SK-N-SH treated with all-trans-retinoic acid at 6 μM for 48 hours (cell line): ENCODE results near the gene YEATS2.
A peak's percentile ranks its signal among the peaks of the same experiment; 100 is the strongest.

Source experiments
- ATAC-seq: fragments of 200-7000 bp; cut with Tn5 transposase; 3 replicates; pipeline ENCODE4 v1.9.1; 2020; ENCODE audit warnings: mild to moderate bottlenecking, moderate library complexity
- ARNTL ChIP-seq: fragments of 450-650 bp; formaldehyde crosslinking; IDR thresholded peaks from 2 replicates; pipeline ENCODE4 v1.5.0; 2020; ENCODE audit warnings: low read depth, mild to moderate bottlenecking, moderate library complexity, borderline replicate concordance
- BACH2 ChIP-seq: fragments of 250-450 bp; sonication (Bioruptor Pico); IDR thresholded peaks from 2 replicates; pipeline ENCODE4 v1.9.0; 2021; ENCODE audit warnings: mild to moderate bottlenecking, borderline replicate concordance
- CREB5 ChIP-seq: fragments of 250-450 bp; sonication (Bioruptor Pico); IDR thresholded peaks from 2 replicates; pipeline ENCODE4 v1.5.1; 2020; ENCODE audit warnings: low read depth, mild to moderate bottlenecking, moderate library complexity
- CSDC2 ChIP-seq: fragments of 250-450 bp; sonication (Bioruptor Pico); IDR thresholded peaks from 2 replicates; pipeline ENCODE4 v1.5.0; 2020; ENCODE audit warnings: mild to moderate bottlenecking, moderate library complexity
- CSRNP3 ChIP-seq: fragments of 250-450 bp; sonication (Bioruptor Pico); IDR thresholded peaks from 2 replicates; pipeline ENCODE4 v1.5.1; 2021; ENCODE audit warnings: mild to moderate bottlenecking, moderate library complexity
- ESRRG ChIP-seq: fragments of 250-450 bp; sonication (Bioruptor Pico); IDR thresholded peaks from 2 replicates; pipeline ENCODE4 v1.6.1; 2021; ENCODE audit warnings: mild to moderate bottlenecking
- GLIS3 ChIP-seq: fragments of 250-450 bp; sonication (Bioruptor Pico); IDR thresholded peaks from 2 replicates; pipeline ENCODE4 v1.5.0; 2020; ENCODE audit warnings: mild to moderate bottlenecking, moderate library complexity
- ISL1 ChIP-seq: fragments of 250-450 bp; sonication (Bioruptor Pico); IDR thresholded peaks from 2 replicates; pipeline ENCODE4 v2.1.2; 2022; ENCODE audit warnings: mild to moderate bottlenecking, moderate library complexity
- OSR1 ChIP-seq: fragments of 250-450 bp; sonication (Bioruptor Pico); IDR thresholded peaks from 2 replicates; pipeline ENCODE4 v1.8.0; 2022; ENCODE audit warnings: moderate library complexity, mild to moderate bottlenecking, inconsistent platforms
- PPARA ChIP-seq: fragments of 250-450 bp; sonication (Bioruptor Pico); IDR thresholded peaks from 2 replicates; pipeline ENCODE4 v1.5.0; 2020; ENCODE audit warnings: mild to moderate bottlenecking, borderline replicate concordance
- RARB ChIP-seq: fragments of 250-450 bp; sonication (Bioruptor Pico); IDR thresholded peaks from 2 replicates; pipeline ENCODE4 v1.8.0; 2021; ENCODE audit warnings: mild to moderate bottlenecking, moderate library complexity
- SNAI2 ChIP-seq: fragments of 250-450 bp; sonication (Bioruptor Pico); IDR thresholded peaks from 2 replicates; pipeline ENCODE4 v1.5.0; 2020; ENCODE audit warnings: mild to moderate bottlenecking, moderate library complexity
- TOX ChIP-seq: fragments of 250-450 bp; sonication (Bioruptor Pico); IDR thresholded peaks from 2 replicates; pipeline ENCODE4 v1.8.0; 2021; ENCODE audit warnings: mild to moderate bottlenecking, moderate library complexity, borderline replicate concordance
- TSHZ2 ChIP-seq: fragments of 250-450 bp; sonication (Bioruptor Pico); IDR thresholded peaks from 2 replicates; pipeline ENCODE4 v1.5.0; 2020; ENCODE audit warnings: mild to moderate bottlenecking, moderate library complexity
- ZC3H10 ChIP-seq: fragments of 250-450 bp; sonication (Bioruptor Pico); IDR thresholded peaks from 2 replicates; pipeline ENCODE4 v1.5.1; 2021; ENCODE audit warnings: mild to moderate bottlenecking, moderate library complexity
- ZFP3 ChIP-seq: fragments of 250-450 bp; sonication (Bioruptor Pico); IDR thresholded peaks from 2 replicates; pipeline ENCODE4 v1.5.0; 2020; ENCODE audit warnings: mild to moderate bottlenecking, moderate library complexity
- ZFP30 ChIP-seq: fragments of 450-650 bp; formaldehyde crosslinking; IDR thresholded peaks from 2 replicates; pipeline ENCODE4 v1.5.0; 2022; ENCODE audit warnings: mild to moderate bottlenecking, moderate library complexity
- ZNF565 ChIP-seq: fragments of 450-650 bp; formaldehyde crosslinking; conservative IDR thresholded peaks from 2 replicates; pipeline ENCODE4 v1.5.0; 2020; ENCODE audit warnings: low read depth, mild to moderate bottlenecking, moderate library complexity
- ZNF70 ChIP-seq: fragments of 450-650 bp; formaldehyde crosslinking; IDR thresholded peaks from 2 replicates; pipeline ENCODE4 v1.5.0; 2020; ENCODE audit warnings: mild to moderate bottlenecking, moderate library complexity
- ZNF8 ChIP-seq: fragments of 450-650 bp; formaldehyde crosslinking; IDR thresholded peaks from 2 replicates; pipeline ENCODE4 v1.5.0; 2020; ENCODE audit warnings: mild to moderate bottlenecking, moderate library complexity
- TF ChIP-seq, protein P1 (sequence below): fragments of 250-450 bp; sonication (Bioruptor Pico); IDR thresholded peaks from 2 replicates; pipeline ENCODE4 v1.8.0; 2020; ENCODE audit warnings: mild to moderate bottlenecking, moderate library complexity, borderline replicate concordance

The YEATS2 gene

GRCh38 chr3:183823963-183824362, 126.4 kb downstream of the YEATS2 start:
- TF ChIP-seq TSHZ2 (no peak), ZFP3 (no peak), ESRRG (CRISPR knock-in tag) (no peak), TOX (CRISPR knock-in tag) (no peak), RARB (no peak), CSDC2 (no peak), SNAI2 (no peak), ZFP30 (CRISPR knock-in tag) (no peak), ZNF565 (CRISPR knock-in tag) (no peak), CREB5 (CRISPR knock-in tag) (no peak), GLIS3 (CRISPR knock-in tag) (no peak), ISL1 (no peak), OSR1 (CRISPR knock-in tag) (no peak), PPARA (CRISPR knock-in tag) (no peak), ZC3H10 (CRISPR knock-in tag) (no peak), ARNTL (CRISPR knock-in tag) (no peak), ZNF8 (CRISPR knock-in tag) (no peak), CSRNP3 (CRISPR knock-in tag) (no peak), BACH2 (CRISPR knock-in tag) (no peak)
- TF ChIP-seq, protein P1, sequence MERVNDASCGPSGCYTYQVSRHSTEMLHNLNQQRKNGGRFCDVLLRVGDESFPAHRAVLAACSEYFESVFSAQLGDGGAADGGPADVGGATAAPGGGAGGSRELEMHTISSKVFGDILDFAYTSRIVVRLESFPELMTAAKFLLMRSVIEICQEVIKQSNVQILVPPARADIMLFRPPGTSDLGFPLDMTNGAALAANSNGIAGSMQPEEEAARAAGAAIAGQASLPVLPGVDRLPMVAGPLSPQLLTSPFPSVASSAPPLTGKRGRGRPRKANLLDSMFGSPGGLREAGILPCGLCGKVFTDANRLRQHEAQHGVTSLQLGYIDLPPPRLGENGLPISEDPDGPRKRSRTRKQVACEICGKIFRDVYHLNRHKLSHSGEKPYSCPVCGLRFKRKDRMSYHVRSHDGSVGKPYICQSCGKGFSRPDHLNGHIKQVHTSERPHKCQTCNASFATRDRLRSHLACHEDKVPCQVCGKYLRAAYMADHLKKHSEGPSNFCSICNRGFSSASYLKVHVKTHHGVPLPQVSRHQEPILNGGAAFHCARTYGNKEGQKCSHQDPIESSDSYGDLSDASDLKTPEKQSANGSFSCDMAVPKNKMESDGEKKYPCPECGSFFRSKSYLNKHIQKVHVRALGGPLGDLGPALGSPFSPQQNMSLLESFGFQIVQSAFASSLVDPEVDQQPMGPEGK = no peak
- ATAC-seq = no peak

DNA sequence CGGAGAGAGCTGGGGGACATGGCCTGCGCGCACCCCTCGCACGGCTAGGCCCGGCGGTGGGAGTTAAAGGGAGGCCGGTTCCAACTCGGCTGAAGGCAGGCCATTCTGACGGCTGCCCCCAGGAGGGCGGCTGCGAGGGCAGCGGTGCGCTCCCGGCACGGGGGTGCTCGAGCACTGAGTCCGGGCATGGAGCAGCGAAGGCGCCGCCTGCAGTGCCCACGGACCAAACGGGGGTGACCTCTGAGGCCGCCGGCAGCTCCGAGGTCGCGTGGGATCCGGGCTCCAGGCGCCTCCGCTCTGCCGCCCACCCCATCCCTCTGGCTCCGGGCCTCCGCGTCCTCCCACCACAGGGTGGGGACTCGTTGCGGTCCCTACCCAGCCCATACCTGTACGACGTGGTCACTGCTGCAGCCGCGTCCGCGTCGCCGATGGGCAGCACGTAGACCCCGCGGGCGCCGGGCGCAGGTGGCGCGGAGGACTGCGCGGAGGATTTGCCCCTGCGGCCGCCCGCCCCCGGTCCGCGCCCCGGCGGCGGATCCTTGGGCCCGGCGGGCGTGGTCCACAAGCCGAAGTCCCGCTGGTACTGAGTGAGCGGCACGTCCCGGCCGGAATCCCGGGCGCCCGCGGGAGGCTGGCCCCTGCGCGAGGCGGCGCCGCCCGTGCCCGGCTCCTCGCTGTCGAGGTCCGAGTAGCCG, 127.3 kb downstream of the YEATS2 start:
- ATAC-seq = peak; percentile 62
- TF ChIP-seq GLIS3 (CRISPR knock-in tag) = no peak
- TF ChIP-seq, protein P1 = no peak

- ATAC-seq = peak; percentile 60
- TF ChIP-seq RARB = no peak
- TF ChIP-seq CREB5 (CRISPR knock-in tag) = no peak
- no peak for TF ChIP-seq TOX (CRISPR knock-in tag)
- TF ChIP-seq OSR1 (CRISPR knock-in tag) = no peak
- TF ChIP-seq ZNF565 (CRISPR knock-in tag) = no peak
- TF ChIP-seq, protein P1 = no peak
- TF ChIP-seq PPARA (CRISPR knock-in tag) = no peak
- TF ChIP-seq TSHZ2 = no peak
- TF ChIP-seq ZNF70 = no peak
- TF ChIP-seq ZC3H10 (CRISPR knock-in tag) = no peak
Observed at GRCh38 chr3:183825456-183826161, 128.0 kb downstream of the YEATS2 start, which contains the start of gene MAP6D1. Gene MAP6D1, minus strand, starts transcription at chr3:183825577. Its CDS starts 30 bp downstream, at chr3:183825547.
